ENCODE measurements around the gene MYO16.
"Not testable (repeated sequence)": the region's sequence is repeated elsewhere in the genome, so short reads cannot be mapped to it uniquely, and the experiment has no call there.

MYO16 gene

GRCh38 chr13:108889324-108889984 is 260.0 kb downstream of the MYO16 start:
- no peak for DNase-seq (ENCODE audit: low read depth in 2 of 2)

- no peak for DNase-seq (ENCODE audit: low read depth in 2 of 2)
Measured at GRCh38 chr13:108895220-108895704, 265.9 kb downstream of the MYO16 start.

GRCh38 chr13:108897955-108898354 is 268.5 kb downstream of the MYO16 start:
- DNase-seq (ENCODE audit: low read depth in 2 of 2) = no peak

GRCh38 chr13:108902405-108903155 is 273.2 kb downstream of the MYO16 start:
- no peak for DNase-seq (ENCODE audit: low read depth in 2 of 2)

GRCh38 chr13:108903613-108904012 is 274.2 kb downstream of the MYO16 start:
- no peak for DNase-seq (ENCODE audit: low read depth in 2 of 2)

GRCh38 chr13:108911807-108912206 is 282.4 kb downstream of the MYO16 start:
- DNase-seq (ENCODE audit: low read depth in 2 of 2) = no peak

- not testable (repeated sequence) for DNase-seq (ENCODE audit: low read depth in 2 of 2)
Measured at GRCh38 chr13:108913731-108914130, 284.3 kb downstream of the MYO16 start.

- no peak for DNase-seq (ENCODE audit: low read depth in 2 of 2)
Measured at GRCh38 chr13:108915095-108915633, 285.8 kb downstream of the MYO16 start.

- DNase-seq (ENCODE audit: low read depth in 2 of 2) = peak; percentile 81 to 86
Measured at GRCh38 chr13:108915634-108916512, 286.5 kb downstream of the MYO16 start.

- no peak for DNase-seq (ENCODE audit: low read depth in 2 of 2)
Measured at GRCh38 chr13:108917581-108917980, 288.2 kb downstream of the MYO16 start.

GRCh38 chr13:108919036-108919907 is 289.9 kb downstream of the MYO16 start:
- no peak for DNase-seq (ENCODE audit: low read depth in 2 of 2)

- DNase-seq (ENCODE audit: low read depth in 2 of 2) = no peak
Measured at GRCh38 chr13:108920137-108920536, 290.7 kb downstream of the MYO16 start.

GRCh38 chr13:108921238-108921637 is 291.8 kb downstream of the MYO16 start:
- no peak for DNase-seq (ENCODE audit: low read depth in 2 of 2)

GRCh38 chr13:108922108-108922507 is 292.7 kb downstream of the MYO16 start:
- no peak for DNase-seq (ENCODE audit: low read depth in 2 of 2)

- no peak for DNase-seq (ENCODE audit: low read depth in 2 of 2)
Measured at GRCh38 chr13:108923386-108924047, 294.1 kb downstream of the MYO16 start.

GRCh38 chr13:108924134-108924533 is 294.7 kb downstream of the MYO16 start:
- DNase-seq (ENCODE audit: low read depth in 2 of 2) = no peak

GRCh38 chr13:108924541-108924940 is 295.1 kb downstream of the MYO16 start:
- DNase-seq (ENCODE audit: low read depth in 2 of 2) = no peak

- DNase-seq (ENCODE audit: low read depth in 2 of 2) = no peak
Measured at GRCh38 chr13:108925070-108925469, 295.7 kb downstream of the MYO16 start.

GRCh38 chr13:108926862-108927261 is 297.5 kb downstream of the MYO16 start:
- no peak for DNase-seq (ENCODE audit: low read depth in 2 of 2)

GRCh38 chr13:108927615-108928014 is 298.2 kb downstream of the MYO16 start:
- no peak for DNase-seq (ENCODE audit: low read depth in 2 of 2)

All from stimulated activated CD4-positive, alpha-beta T cell treated with anti-CD3 and anti-CD28 coated beads, Interleukin-15, amount 100 ng/mL, for 48 hours (primary cell).